HepG2 (cell line): ENCODE measurements around the gene RPL5. TPM values are rescaled to one million over a fixed set of nuclear protein-coding genes. Genes with fewer than 3 reads are reported as not detected.

Source experiments
- ATAC-seq: fragments of 200-7000 bp; cut with Tn5 transposase; 3 replicates; pipeline ENCODE4 v1.9.1; 2020; ENCODE audit warnings: mild to moderate bottlenecking, moderate library complexity
- BruUV-seq: library from RNA; stranded (reverse); fragments of 400-500 nt; replicated peaks from 2 replicates; lab custom pipeline; 2021; lab: Mats Ljungman, UMichigan
- CTCF ChIA-PET: fragments of 300-600 bp; formaldehyde crosslinking; extraction: SDS; loops from one replicate; lab custom pipeline; 2021; ENCODE audit warnings: low total read pairs, inconsistent platforms, low intra/inter-chr PET ratio; lab: Yijun Ruan, JAX
- POLR2A ChIA-PET: fragments of 350-600 bp; sonication (Branson Sonifier 250); formaldehyde crosslinking; loops from one replicate; lab custom pipeline; 2020; ENCODE audit warnings: antibody characterized with exemption, inconsistent platforms; lab: Yijun Ruan, JAX
- DNase-seq: peaks from one replicate; pipeline ENCODE4 v3.0.0-alpha.2; 2015; ENCODE audit warnings: low spot score
- FAIRE-seq: peaks from 3 replicates; lab custom pipeline; 2011; peaks lifted over from hg19 to GRCh38; lab: Jason Lieb, UNC
- H2AFZ ChIP-seq: one replicate; pipeline ENCODE4 v1.6.1; 2011; ENCODE audit warnings: low read length, inconsistent platforms
- H3K27ac ChIP-seq: fragments of 300-600 bp; 3 replicates; pipeline ENCODE4 v1.8.0; 2011; ENCODE audit warnings: mixed run types, mild to moderate bottlenecking, mixed read lengths, low read length, inconsistent platforms; ENCODE audit not compliant: insufficient read depth; ENCODE audit errors: extremely low read length
- H3K27me3 ChIP-seq, 2 experiments: fragments of 200-600 bp in 1 of 2; 2 replicates in 1 of 2; 3 replicates in 1 of 2; pipeline versions ENCODE4 v1.6.0 to v1.8.0; 2011; ENCODE audit warnings: low read length in 2 of 2, mild to moderate bottlenecking in 2 of 2, moderate library complexity in 2 of 2, inconsistent platforms in 1 of 2; ENCODE audit not compliant: insufficient read depth in 2 of 2, control insufficient read depth in 1 of 2
- H3K36me3 ChIP-seq, 2 experiments: fragments of 200-600 bp in 1 of 2; replicated peaks in 1 of 2; 2 replicates in 1 of 2; 3 replicates in 1 of 2; pipeline versions ENCODE4 v1.5.1 to v1.8.0; 2011; ENCODE audit warnings: low read length in 2 of 2, inconsistent platforms in 1 of 2; ENCODE audit not compliant: insufficient read depth in 2 of 2, control insufficient read depth in 1 of 2
- H3K4me1 ChIP-seq: 2 replicates; pipeline ENCODE4 v1.5.1; 2012; ENCODE audit warnings: low read length, inconsistent platforms; ENCODE audit not compliant: insufficient read depth
- H3K4me2 ChIP-seq: 2 replicates; pipeline ENCODE4 v1.6.0; 2011; ENCODE audit warnings: low read depth, low read length, inconsistent platforms
- H3K4me3 ChIP-seq, 3 experiments: fragments of 200-600 bp in 1 of 3; sonication (generic), shearing (Covaris generic) in 1 of 3; replicated peaks in 1 of 3; 2 replicates each; pipeline ENCODE4 v1.5.1; 2011 to 2016; ENCODE audit warnings: low read length in 3 of 3, inconsistent platforms in 2 of 3, low read depth in 2 of 3, mild to moderate bottlenecking in 2 of 3, control low read depth in 1 of 3, mixed read lengths in 1 of 3; ENCODE audit not compliant: insufficient read depth in 1 of 3
- H3K79me2 ChIP-seq: one replicate; pipeline ENCODE4 v1.6.1; 2011; ENCODE audit warnings: low read length, inconsistent platforms; ENCODE audit not compliant: insufficient read depth
- H3K9ac ChIP-seq: 2 replicates; pipeline ENCODE4 v1.6.0; 2011; ENCODE audit warnings: mild to moderate bottlenecking, low read depth, low read length, inconsistent platforms; ENCODE audit not compliant: insufficient read depth
- H3K9me3 ChIP-seq: 2 replicates; pipeline ENCODE4 v1.5.1; 2012; ENCODE audit warnings: mild to moderate bottlenecking, low read length
- H4K20me1 ChIP-seq: 2 replicates; pipeline ENCODE4 v1.6.0; 2011; ENCODE audit warnings: inconsistent platforms, mild to moderate bottlenecking, low read length, moderate library complexity; ENCODE audit not compliant: insufficient read depth
- MTF2 ChIP-seq: sonication (generic); formaldehyde crosslinking; IDR thresholded peaks from 2 replicates; pipeline ENCODE4 v1.5.0; 2020; ENCODE audit warnings: missing genetic modification reagents, borderline replicate concordance
- NAIF1 ChIP-seq: sonication (generic); formaldehyde crosslinking; IDR thresholded peaks from 2 replicates; pipeline ENCODE4 v1.5.0; 2020; ENCODE audit warnings: mild to moderate bottlenecking, missing genetic modification reagents, borderline replicate concordance
- ONECUT2 ChIP-seq: sonication (generic); formaldehyde crosslinking; IDR thresholded peaks from 2 replicates; pipeline ENCODE4 v1.4.0; 2020; ENCODE audit warnings: missing genetic modification reagents
- SMC3 ChIP-seq: IDR thresholded peaks from 2 replicates; pipeline ENCODE4 v1.6.1; 2011; ENCODE audit warnings: low read length, improper control_type of control experiment
- STAG1 ChIP-seq: sonication (generic); formaldehyde crosslinking; IDR thresholded peaks from 2 replicates; pipeline ENCODE4 v1.4.0; 2020; ENCODE audit warnings: missing genetic modification reagents
- TBL1XR1 ChIP-seq: fragments of 150-350 bp; IDR thresholded peaks from 2 replicates; pipeline ENCODE4 v1.6.1; 2014; ENCODE audit warnings: borderline replicate concordance, low read length; ENCODE audit not compliant: partially characterized antibody
- TEAD2 ChIP-seq: sonication (generic); formaldehyde crosslinking; IDR thresholded peaks from 2 replicates; pipeline ENCODE4 v1.9.0; 2021; ENCODE audit warnings: missing genetic modification reagents
- ZBTB42 ChIP-seq: sonication (generic); formaldehyde crosslinking; IDR thresholded peaks from 2 replicates; pipeline ENCODE4 v1.5.0; 2020; ENCODE audit warnings: mild to moderate bottlenecking, missing genetic modification reagents
- ZHX1 ChIP-seq: sonication (generic); formaldehyde crosslinking; IDR thresholded peaks from 2 replicates; pipeline ENCODE4 v1.8.1; 2022; ENCODE audit warnings: low read depth, mild to moderate bottlenecking, missing genetic modification reagents
- ZMYM2 ChIP-seq: sonication (generic); formaldehyde crosslinking; IDR thresholded peaks from 2 replicates; pipeline ENCODE4 v1.8.0; 2022; ENCODE audit warnings: mild to moderate bottlenecking, missing genetic modification reagents
- ZNF17 ChIP-seq: sonication (generic); formaldehyde crosslinking; IDR thresholded peaks from 2 replicates; pipeline ENCODE4 v1.5.0; 2020; ENCODE audit warnings: mild to moderate bottlenecking, missing genetic modification reagents
- ZNF207 ChIP-seq: fragments of 450-650 bp; IDR thresholded peaks from 2 replicates; pipeline ENCODE4 v1.6.1; 2016; ENCODE audit warnings: antibody characterized with exemption, borderline replicate concordance
- ZNF263 ChIP-seq: sonication (generic); formaldehyde crosslinking; IDR thresholded peaks from 2 replicates; pipeline ENCODE4 v1.4.0; 2020; ENCODE audit warnings: missing genetic modification reagents
- in situ Hi-C: cut with HindIII; loops from 2 replicates; pipeline ENCODE4 v1.10.0; 2017; ENCODE audit warnings: low pct_unique_long_range_greater_than_20kb; ENCODE audit not compliant: extremely low pct_ligation_motif_present
- intact Hi-C: fragments of 100-400 bp; cut with micrococcal nuclease; formaldehyde crosslinking; loops from one replicate; pipeline ENCODE4 v1.10.0; 2022; ENCODE audit not compliant: unreplicated experiment
- polyA plus RNA-seq, 8 experiments: library from polyadenylated mRNA; depleted of rRNA in 3 of 8; stranded (reverse) in 7 of 8; unstranded in 1 of 8; fragments of >200 nt; fragmentation: Illumina TruSeq in 4 of 8; extraction: Trizol in 4 of 8; gene quantifications; 2 replicates each; pipeline versions ENCODE4 v1.2.1 to v1.2.3, GENCODE V29; 2011 to 2016; ENCODE audit warnings: low read depth in 4 of 8, missing spikeins in 1 of 8, mixed read lengths in 1 of 8; ENCODE audit not compliant: insufficient read depth in 1 of 8
- total RNA-seq, 5 experiments: library from RNA; depleted of rRNA; stranded (reverse); fragments of >200 nt; fragmentation: Illumina TruSeq; extraction: Trizol; gene quantifications; 2 replicates each; pipeline ENCODE4 v1.2.3, GENCODE V29; 2016; ENCODE audit warnings: low read depth in 1 of 5
- TF ChIP-seq, protein P1 (sequence below): sonication (generic); formaldehyde crosslinking; IDR thresholded peaks from 2 replicates; pipeline ENCODE4 v1.5.0; 2020; ENCODE audit warnings: missing genetic modification reagents
- TF ChIP-seq, protein P2 (sequence below): sonication (generic); formaldehyde crosslinking; IDR thresholded peaks from 2 replicates; pipeline ENCODE4 v1.5.0; 2020; ENCODE audit warnings: mild to moderate bottlenecking, missing genetic modification reagents, borderline replicate concordance
- TF ChIP-seq, protein P3 (sequence below): sonication (generic); formaldehyde crosslinking; IDR thresholded peaks from 2 replicates; pipeline ENCODE4 v1.8.1; 2023; ENCODE audit warnings: mild to moderate bottlenecking, missing genetic modification reagents

The RPL5 gene
- total and polyA plus RNA-seq, 2 of the 13 experiments (the other 11 are each of a cell fraction or from before 2014, with no cell fraction given) = 2,304 to 2,520 TPM

DNA sequence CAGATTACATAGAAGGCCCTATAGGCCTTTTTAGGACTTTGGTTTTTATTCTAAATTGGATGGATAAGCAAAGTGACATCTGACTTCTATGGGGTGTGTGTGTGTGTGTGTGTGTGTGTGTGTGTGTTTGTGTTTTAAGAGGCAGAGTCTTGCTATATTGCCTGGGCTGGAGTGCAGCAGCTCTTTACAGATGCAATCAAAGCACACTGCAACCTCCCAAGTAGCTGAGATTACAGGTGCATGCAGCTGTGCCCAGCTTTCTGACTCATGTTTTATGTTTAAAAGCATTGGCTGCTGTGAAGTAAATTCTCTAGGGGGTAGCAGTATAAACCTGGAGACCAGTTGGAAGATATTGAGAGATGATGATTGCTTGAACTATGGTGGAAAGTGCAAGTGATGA is 34.5 kb upstream of the RPL5 start:
- ChIA-PET CTCF (no interaction called here), POLR2A (no interaction called here)
- H3K4me1 ChIP-seq = peaks cover 11% of the 10 kb centered on the region
- H3K27ac ChIP-seq = no peak overlapping the region
- no peak for DNase-seq
- no peaks in the 10 kb centered on the region for H4K20me1 ChIP-seq
- in situ Hi-C loops = no loop called here
- no TSS peak for BruUV-seq
- H3K4me2 ChIP-seq = no peak overlapping the region
- intact Hi-C loops = no loop called here
- no peak for ATAC-seq
- H3K9me3 ChIP-seq = no peaks in the 10 kb centered on the region
- no peak overlapping the region for H3K4me3 ChIP-seq
- H3K36me3 ChIP-seq = no peaks in the 10 kb centered on the region
- H3K27me3 ChIP-seq = no peaks in the 10 kb centered on the region
- H3K79me2 ChIP-seq = no peaks in the 10 kb centered on the region
- no peak for FAIRE-seq
- no peak overlapping the region for H2AFZ ChIP-seq
- H3K9ac ChIP-seq = no peak overlapping the region
- no peak for TF ChIP-seq MTF2 (CRISPR knock-in tag)
- TF ChIP-seq ZNF17 (CRISPR knock-in tag) = no peak
- TF ChIP-seq, protein P1, sequence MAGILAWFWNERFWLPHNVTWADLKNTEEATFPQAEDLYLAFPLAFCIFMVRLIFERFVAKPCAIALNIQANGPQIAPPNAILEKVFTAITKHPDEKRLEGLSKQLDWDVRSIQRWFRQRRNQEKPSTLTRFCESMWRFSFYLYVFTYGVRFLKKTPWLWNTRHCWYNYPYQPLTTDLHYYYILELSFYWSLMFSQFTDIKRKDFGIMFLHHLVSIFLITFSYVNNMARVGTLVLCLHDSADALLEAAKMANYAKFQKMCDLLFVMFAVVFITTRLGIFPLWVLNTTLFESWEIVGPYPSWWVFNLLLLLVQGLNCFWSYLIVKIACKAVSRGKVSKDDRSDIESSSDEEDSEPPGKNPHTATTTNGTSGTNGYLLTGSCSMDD (CRISPR knock-in tag) = no peak
- TF ChIP-seq TEAD2 = no peak
- TF ChIP-seq NAIF1 (CRISPR knock-in tag) = no peak
- TF ChIP-seq, protein P2, sequence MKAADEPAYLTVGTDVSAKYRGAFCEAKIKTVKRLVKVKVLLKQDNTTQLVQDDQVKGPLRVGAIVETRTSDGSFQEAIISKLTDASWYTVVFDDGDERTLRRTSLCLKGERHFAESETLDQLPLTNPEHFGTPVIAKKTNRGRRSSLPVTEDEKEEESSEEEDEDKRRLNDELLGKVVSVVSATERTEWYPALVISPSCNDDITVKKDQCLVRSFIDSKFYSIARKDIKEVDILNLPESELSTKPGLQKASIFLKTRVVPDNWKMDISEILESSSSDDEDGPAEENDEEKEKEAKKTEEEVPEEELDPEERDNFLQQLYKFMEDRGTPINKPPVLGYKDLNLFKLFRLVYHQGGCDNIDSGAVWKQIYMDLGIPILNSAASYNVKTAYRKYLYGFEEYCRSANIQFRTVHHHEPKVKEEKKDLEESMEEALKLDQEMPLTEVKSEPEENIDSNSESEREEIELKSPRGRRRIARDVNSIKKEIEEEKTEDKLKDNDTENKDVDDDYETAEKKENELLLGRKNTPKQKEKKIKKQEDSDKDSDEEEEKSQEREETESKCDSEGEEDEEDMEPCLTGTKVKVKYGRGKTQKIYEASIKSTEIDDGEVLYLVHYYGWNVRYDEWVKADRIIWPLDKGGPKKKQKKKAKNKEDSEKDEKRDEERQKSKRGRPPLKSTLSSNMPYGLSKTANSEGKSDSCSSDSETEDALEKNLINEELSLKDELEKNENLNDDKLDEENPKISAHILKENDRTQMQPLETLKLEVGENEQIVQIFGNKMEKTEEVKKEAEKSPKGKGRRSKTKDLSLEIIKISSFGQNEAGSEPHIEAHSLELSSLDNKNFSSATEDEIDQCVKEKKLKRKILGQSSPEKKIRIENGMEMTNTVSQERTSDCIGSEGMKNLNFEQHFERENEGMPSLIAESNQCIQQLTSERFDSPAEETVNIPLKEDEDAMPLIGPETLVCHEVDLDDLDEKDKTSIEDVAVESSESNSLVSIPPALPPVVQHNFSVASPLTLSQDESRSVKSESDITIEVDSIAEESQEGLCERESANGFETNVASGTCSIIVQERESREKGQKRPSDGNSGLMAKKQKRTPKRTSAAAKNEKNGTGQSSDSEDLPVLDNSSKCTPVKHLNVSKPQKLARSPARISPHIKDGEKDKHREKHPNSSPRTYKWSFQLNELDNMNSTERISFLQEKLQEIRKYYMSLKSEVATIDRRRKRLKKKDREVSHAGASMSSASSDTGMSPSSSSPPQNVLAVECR (CRISPR knock-in tag) = no peak
- no peak for TF ChIP-seq ZMYM2 (CRISPR knock-in tag)
- TF ChIP-seq ZNF207 = no peak
- TF ChIP-seq, protein P3, sequence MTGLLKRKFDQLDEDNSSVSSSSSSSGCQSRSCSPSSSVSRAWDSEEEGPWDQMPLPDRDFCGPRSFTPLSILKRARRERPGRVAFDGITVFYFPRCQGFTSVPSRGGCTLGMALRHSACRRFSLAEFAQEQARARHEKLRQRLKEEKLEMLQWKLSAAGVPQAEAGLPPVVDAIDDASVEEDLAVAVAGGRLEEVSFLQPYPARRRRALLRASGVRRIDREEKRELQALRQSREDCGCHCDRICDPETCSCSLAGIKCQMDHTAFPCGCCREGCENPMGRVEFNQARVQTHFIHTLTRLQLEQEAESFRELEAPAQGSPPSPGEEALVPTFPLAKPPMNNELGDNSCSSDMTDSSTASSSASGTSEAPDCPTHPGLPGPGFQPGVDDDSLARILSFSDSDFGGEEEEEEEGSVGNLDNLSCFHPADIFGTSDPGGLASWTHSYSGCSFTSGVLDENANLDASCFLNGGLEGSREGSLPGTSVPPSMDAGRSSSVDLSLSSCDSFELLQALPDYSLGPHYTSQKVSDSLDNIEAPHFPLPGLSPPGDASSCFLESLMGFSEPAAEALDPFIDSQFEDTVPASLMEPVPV (CRISPR knock-in tag) = no peak
- TF ChIP-seq TBL1XR1 = no peak
- TF ChIP-seq ONECUT2 (CRISPR knock-in tag) = no peak
- TF ChIP-seq STAG1 (CRISPR knock-in tag) = no peak
- TF ChIP-seq SMC3 = no peak
- no peak for TF ChIP-seq ZNF263 (CRISPR knock-in tag)
- no peak for TF ChIP-seq ZBTB42 (CRISPR knock-in tag)
- no peak for TF ChIP-seq ZHX1 (CRISPR knock-in tag)
